GM18907 (cell line): ENCODE data around the gene COL5A1.
"Not testable (repeated sequence)": the region's sequence is repeated elsewhere in the genome, so short reads cannot be mapped to it uniquely, and the experiment has no call there.

Experiments
- ATAC-seq: cut with Tn5 transposase; IDR thresholded peaks from one replicate; pipeline ENCODE4 v1.9.1; 2021; ENCODE audit warnings: mild to moderate bottlenecking, moderate library complexity; ENCODE audit not compliant: unreplicated experiment

COL5A1 gene

DNA sequence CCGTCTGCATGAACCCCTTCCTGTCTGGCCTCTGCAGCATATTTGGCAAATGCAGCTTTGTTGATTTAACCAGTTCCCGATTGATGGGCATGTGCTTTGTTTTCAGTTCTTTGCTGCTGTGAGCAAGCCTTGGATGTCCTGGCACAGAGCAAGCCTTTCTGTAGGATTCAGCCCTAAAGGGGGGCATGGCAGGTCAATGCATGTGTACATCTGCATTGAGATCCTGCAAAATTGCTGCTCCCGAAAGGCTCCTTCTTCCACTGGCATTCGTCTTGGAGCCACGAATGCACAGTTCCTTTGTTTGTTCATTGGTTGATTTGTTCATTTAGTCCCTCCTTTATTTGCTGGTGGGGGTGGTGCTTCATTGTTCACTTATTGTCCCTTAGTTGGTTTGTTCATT lies 34.8 kb downstream of the COL5A1 start:
- no peak for ATAC-seq

DNA sequence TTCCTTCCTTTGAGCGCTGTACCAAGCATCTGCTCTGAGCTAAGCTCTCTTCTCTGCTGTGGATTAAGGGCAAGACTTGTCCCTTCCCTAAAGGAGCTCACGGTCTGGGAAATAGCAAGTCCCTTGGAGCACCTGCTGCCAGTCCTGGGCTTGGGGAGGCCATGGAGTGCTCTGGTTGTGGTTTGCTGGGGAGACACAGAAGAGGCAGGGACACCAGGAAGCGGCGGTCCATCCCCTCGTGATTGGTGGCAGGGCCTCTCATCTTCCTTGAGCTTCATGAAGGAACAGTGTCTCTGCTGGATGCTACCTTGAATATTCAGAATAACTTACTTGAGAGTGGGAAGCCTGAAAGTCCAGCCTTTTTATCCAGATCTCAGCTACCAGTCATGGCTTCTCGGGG lies 35.3 kb downstream of the COL5A1 start:
- no peak for ATAC-seq

GRCh38 chr9:134677743-134678142 lies 36.1 kb downstream of the COL5A1 start:
- no peak for ATAC-seq

DNA sequence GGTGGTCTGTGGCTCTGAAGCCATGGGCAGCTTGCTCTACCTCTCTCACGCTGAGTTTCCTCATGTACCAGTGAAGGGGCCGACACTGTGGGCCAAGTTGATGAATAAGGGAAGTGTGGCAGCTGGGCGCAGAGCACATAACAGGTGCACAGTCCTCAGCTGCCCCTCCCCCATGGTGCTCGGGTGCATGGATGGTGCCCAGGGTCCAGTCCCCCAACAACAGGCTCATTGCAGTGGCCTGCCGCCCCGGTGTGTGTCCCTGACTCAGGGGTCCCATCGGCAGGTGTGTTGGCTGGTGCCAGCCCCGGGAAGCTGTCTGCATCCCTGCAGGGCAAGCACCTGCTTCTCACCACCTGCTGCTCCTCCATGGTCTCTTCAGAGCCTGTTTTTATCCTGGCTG lies 36.6 kb downstream of the COL5A1 start:
- ATAC-seq = no peak

GRCh38 chr9:134678666-134679443 lies 37.3 kb downstream of the COL5A1 start:
- no peak for ATAC-seq

- ATAC-seq = no peak
Observed at GRCh38 chr9:134679616-134680392, 38.2 kb downstream of the COL5A1 start.

DNA sequence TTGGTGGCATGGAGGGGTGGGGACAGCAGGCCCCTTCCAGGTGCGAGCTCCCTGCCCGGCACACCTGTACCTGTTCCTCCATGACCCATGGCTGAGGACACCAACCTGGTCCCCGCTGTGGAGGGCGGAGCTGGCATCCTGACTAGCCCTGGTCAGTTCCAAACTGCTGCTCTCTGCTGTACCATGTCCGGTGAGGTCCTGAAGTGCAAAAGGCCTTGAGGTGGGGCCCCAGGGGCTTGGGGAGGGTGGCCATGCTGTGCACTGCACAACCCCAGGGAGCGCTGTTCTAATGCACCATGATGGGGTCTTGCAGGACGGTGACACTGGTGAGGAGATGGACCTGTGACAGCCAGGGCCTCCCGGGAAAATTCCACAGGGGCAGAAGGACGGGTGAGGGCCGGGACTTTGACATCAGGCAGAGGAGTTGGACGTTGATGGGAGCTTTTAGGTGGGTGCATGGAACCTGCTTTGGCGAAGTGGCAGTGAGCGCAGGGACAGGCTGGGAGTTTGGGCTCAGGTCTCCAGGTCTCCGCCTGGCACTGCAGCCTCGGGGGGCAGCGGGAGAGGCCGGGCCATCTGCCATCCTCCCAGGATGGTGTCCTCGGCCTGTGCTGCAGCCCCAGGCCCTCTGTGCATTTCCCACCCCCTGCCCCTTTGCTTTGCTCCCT lies 38.9 kb downstream of the COL5A1 start:
- ATAC-seq = no peak

- no peak for ATAC-seq
Observed at GRCh38 chr9:134681061-134681661, 39.6 kb downstream of the COL5A1 start.

DNA sequence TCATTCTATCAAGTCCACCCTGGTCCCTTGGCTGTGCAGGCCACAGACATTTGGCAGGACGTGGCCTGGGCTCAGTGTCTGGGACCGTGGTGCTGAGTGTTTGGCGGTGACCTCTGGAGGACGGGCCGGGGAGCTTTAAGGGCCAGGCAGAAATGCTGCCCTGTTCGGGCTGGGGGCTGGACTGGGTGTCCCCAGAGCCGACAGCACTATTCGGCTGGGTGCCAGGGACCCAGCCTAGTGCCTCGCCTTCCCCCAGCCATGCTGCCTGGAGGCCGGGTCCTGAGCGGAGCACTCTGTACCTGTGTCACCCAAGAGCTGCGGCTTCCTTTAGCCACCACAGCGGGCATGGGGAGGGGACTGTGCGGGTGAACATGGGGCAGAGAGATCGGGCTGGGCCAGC lies 40.4 kb downstream of the COL5A1 start:
- ATAC-seq = no peak

DNA sequence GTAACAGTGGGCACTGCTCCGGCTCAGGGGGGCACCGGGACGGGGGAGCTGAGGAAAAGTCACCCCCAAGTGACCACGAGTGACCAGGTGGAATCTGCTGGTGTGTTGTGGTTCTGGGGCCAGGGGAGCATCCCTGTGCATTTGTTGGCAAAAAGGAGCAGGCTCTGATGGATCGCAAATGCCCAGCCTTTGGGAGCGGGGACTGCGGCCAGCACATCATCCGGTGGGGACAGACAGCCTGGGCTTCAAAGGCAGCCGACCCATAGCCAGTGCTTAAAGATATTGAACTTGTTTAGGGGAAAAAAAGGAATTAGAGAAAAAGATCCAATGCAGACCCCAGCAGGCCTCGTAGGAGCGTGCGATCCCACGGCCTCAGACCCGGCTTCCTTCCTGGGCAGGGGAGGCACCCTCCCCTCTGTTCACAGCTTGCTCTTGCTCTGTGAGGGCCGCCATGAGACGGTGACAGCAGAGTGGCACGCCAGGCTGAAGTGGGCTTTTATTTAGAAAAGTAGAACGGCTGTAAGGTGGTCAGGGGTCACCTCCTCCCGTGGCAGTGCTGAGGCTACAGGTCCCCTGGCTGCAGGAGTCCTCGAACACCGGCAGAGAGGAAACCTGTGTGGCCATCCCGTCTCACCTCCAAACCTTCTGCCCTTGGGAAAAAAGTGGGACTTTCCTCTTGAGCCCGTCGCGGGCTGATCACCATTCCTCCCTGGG lies 41.2 kb downstream of the COL5A1 start:
- no peak for ATAC-seq

DNA sequence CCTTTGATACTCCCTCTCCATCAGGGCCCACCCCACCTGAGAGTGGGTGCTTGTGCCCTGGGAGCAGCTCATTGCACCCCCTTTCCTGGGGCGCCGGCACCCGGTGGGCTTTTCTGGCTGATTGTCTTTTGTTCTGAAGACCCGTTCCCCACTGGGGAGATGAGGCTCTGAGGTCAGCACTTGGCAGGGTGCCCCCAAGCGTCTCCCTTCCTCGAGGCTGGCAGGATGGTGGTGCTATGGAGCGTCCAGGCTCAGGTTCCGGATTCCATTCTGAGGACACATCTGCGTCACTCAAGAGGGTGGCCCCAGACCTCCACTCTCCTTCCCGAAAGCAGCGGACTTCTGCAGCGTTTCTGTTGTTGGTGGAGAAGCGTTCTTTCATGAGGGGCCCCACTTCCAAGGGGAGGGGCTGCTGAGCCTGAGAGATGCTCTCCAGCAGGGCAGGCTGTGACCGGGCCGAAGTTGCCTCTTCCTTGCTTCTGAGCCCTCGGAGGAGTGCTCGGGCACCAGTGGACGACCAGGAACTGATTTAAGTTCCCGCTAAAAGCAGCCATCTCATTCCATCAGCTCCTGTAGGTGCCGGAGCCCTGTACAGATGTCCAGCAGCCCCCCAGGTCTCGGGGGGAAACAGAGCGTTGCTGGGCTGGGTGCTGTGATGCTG lies 42.2 kb downstream of the COL5A1 start:
- ATAC-seq = no peak

DNA sequence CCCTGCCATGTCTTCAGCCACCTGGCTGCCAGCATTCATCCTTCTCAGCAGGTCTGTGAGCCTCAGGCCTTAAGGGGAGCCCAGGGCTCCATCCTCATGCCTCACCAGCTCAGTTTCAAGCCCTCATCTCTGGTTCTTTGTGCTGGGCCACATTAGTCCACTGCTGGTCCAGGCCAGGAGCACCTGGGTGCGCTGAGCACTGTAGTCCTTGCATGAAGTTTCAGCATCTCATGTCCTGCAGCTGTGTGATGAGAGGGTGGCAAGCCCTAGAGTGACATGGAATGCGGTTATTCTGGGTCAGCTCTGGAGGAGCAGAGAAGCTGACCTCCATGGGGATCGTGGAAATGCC lies 42.7 kb downstream of the COL5A1 start:
- ATAC-seq = no peak

DNA sequence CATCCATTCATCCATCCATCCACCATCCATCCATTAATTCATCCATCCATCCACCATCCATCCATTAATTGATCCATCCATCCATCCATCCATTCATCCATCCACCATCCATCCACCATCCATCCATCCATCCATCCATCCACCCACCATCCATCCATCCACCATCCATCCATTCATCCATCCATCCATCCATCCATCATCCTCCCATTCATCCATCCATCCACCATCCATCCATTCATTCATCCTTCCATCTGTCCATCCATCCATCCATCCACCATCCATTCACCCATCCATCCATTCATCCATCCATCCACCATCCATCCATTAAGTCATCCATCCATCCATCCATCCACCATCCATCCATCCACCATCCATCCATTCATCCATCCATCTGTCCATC lies 43.3 kb downstream of the COL5A1 start:
- not testable (repeated sequence) for ATAC-seq

DNA sequence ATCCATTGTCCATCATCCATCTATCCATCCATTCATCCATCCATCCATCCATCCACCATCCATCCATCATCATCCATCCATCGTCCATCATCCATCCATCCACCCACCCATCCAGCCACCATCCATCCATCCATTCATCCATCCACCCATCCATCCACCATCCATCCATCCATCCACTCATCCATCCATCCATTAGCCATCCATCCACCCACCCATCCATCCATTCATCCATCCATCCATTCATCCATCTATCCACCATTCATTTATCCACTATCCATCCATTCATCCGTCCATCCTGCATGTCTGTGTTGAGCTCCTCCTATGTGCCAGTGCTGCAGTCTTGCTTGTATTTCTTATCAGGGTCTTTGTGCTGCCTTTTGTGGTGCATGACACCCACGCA lies 44.2 kb downstream of the COL5A1 start:
- ATAC-seq = no peak

GRCh38 chr9:134686896-134687295 lies 45.3 kb downstream of the COL5A1 start:
- no peak for ATAC-seq

GRCh38 chr9:134687556-134687955 lies 46.0 kb downstream of the COL5A1 start:
- no peak for ATAC-seq

DNA sequence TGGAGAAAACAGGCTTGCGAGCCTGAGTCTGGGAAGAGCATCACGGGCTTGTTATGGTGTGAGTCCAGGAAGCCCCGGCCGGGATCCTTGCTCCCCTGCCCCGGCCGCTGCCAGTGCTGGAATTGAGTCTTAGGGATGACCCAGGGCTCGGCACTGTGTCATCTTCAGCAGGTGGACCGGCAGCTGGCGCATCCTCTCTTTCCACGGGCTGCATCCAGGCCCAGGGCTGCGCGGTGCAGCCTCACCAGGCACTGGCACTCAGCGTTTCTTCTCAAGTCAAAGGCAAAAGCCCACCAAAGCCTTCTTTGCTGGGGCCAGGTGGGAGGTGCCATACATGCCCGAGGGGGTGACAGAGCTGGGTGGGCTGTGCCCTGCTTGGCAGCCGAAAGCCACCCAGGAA lies 46.6 kb downstream of the COL5A1 start:
- ATAC-seq = no peak

- no peak for ATAC-seq
Observed at GRCh38 chr9:134688661-134689320, 47.2 kb downstream of the COL5A1 start.

- no peak for ATAC-seq
Observed at GRCh38 chr9:134689321-134690181, 47.9 kb downstream of the COL5A1 start.
